ENCODE results near the gene CEBPE. TPM values are rescaled to one million over a fixed set of nuclear protein-coding genes. Genes with fewer than 3 reads are reported as not detected.

The CEBPE gene
- total and polyA plus RNA-seq, 2 donors (not counting 1 experiment from before 2014, with no cell fraction given): 0.37 to 0.45 TPM

- no peaks in the 10 kb centered on the region for H3K9me3 Mint-ChIP-seq (ENCODE audit: insufficient read depth)
- no peaks in the 10 kb centered on the region for H3K36me3 ChIP-seq (replicated peaks in 1 of 2; ENCODE audit: control extremely low read depth in 1 of 2, control insufficient read depth in 1 of 2, extremely low read depth in 1 of 2, insufficient read depth in 2 of 2, low read length in 1 of 2)
- no peaks in the 10 kb centered on the region for H3K4me1 Mint-ChIP-seq
- H3K27ac Mint-ChIP-seq: no peak overlapping the region
- TF ChIP-seq EZH2 (IDR thresholded peaks at IDR 0.05; ENCODE audit: borderline replicate concordance, insufficient read depth, low read depth, low read length, poor library complexity, severe bottlenecking): no peak
- no peak for TF ChIP-seq CTCF (IDR thresholded peaks at IDR 0.05)
- H4K20me1 ChIP-seq (ENCODE audit: control insufficient read depth, insufficient read depth, low read length, poor library complexity, severe bottlenecking): no peaks in the 10 kb centered on the region
- DNase-seq: no peak
- H2AFZ ChIP-seq (ENCODE audit: insufficient read depth, low read depth, low read length, poor library complexity, severe bottlenecking): no peak overlapping the region
- no peak overlapping the region for H3K27ac ChIP-seq (ENCODE audit: low read length in 2 of 2)
- intact Hi-C loops (cut with micrococcal nuclease): no loop called here
- no peaks in the 10 kb centered on the region for H3K9me3 ChIP-seq (ENCODE audit: control extremely low read depth in 1 of 3, control insufficient read depth in 2 of 3, insufficient read depth in 1 of 3, low read length in 2 of 3)
- no peak overlapping the region for H3K9ac ChIP-seq (ENCODE audit: low read length)
- 93% methylated on average over 3 of the region's 10 CpGs for WGBS (ENCODE audit: insufficient coverage)
- H3K79me2 ChIP-seq (ENCODE audit: control insufficient read depth, insufficient read depth, low read length): no peaks in the 10 kb centered on the region
- H3K4me2 ChIP-seq (replicated peaks; ENCODE audit: low read depth, low read length, poor library complexity, severe bottlenecking): no peak overlapping the region
- H3K27me3 Mint-ChIP-seq: peaks cover 12% of the 10 kb centered on the region
- no peaks in the 10 kb centered on the region for H3K27me3 ChIP-seq (replicated peaks in 1 of 4; ENCODE audit: control extremely low read depth in 1 of 4, control insufficient read depth in 3 of 4, insufficient read depth in 4 of 4, low read length in 3 of 4)
- no peak overlapping the region for H3K4me3 ChIP-seq (ENCODE audit: control extremely low read depth in 1 of 5, extremely low read depth in 1 of 5, insufficient read depth in 1 of 5, low read depth in 2 of 5, low read length in 4 of 5)
- POLR2A ChIA-PET: interaction anchor here (0.6 kb wide), 1 partner anchor 185 kb away, joined by 3 read pairs; no protein-coding TSS in a partner anchor
- no peaks in the 10 kb centered on the region for H3K4me1 ChIP-seq (ENCODE audit: control insufficient read depth in 2 of 2, insufficient read depth in 2 of 2, low read length in 2 of 2)
- H3K4me3 Mint-ChIP-seq: no peak overlapping the region
- ATAC-seq (ENCODE audit: low read depth): no peak
- CTCF ChIA-PET: no interaction called here
These were observed 36.0 kb upstream of the CEBPE start for GRCh38 chr14:23154964-23155587.

- no peaks in the 10 kb centered on the region for H4K20me1 ChIP-seq (ENCODE audit: control insufficient read depth, insufficient read depth, low read length, poor library complexity, severe bottlenecking)
- H3K79me2 ChIP-seq (ENCODE audit: control insufficient read depth, insufficient read depth, low read length): no peaks in the 10 kb centered on the region
- ATAC-seq (ENCODE audit: low read depth) (no peak), DNase-seq (no peak)
- H3K4me2 ChIP-seq (replicated peaks; ENCODE audit: low read depth, low read length, poor library complexity, severe bottlenecking): no peak overlapping the region
- ChIA-PET CTCF (no interaction called here), POLR2A (no interaction called here)
- no peak overlapping the region for H3K9ac ChIP-seq (ENCODE audit: low read length)
- Mint-ChIP-seq H3K4me1 (no peaks in the 10 kb centered on the region), H3K9me3 (ENCODE audit: insufficient read depth) (no peaks in the 10 kb centered on the region), H3K27ac (no peak overlapping the region), H3K4me3 (no peak overlapping the region), H3K27me3 (peaks cover 12% of the 10 kb centered on the region)
- no peaks in the 10 kb centered on the region for H3K4me1 ChIP-seq (ENCODE audit: control insufficient read depth in 2 of 2, insufficient read depth in 2 of 2, low read length in 2 of 2)
- H3K27ac ChIP-seq (ENCODE audit: low read length in 2 of 2): no peak overlapping the region
- WGBS (ENCODE audit: insufficient coverage): 82% methylated on average over 23 of the region's 28 CpGs
- H3K27me3 ChIP-seq (replicated peaks in 1 of 4; ENCODE audit: control extremely low read depth in 1 of 4, control insufficient read depth in 3 of 4, insufficient read depth in 4 of 4, low read length in 3 of 4): no peaks in the 10 kb centered on the region
- no peak overlapping the region for H2AFZ ChIP-seq (ENCODE audit: insufficient read depth, low read depth, low read length, poor library complexity, severe bottlenecking)
- TF ChIP-seq EZH2 (IDR thresholded peaks at IDR 0.05; ENCODE audit: borderline replicate concordance, insufficient read depth, low read depth, low read length, poor library complexity, severe bottlenecking) (no peak), CTCF (IDR thresholded peaks at IDR 0.05) (no peak)
- intact Hi-C loops (cut with micrococcal nuclease): no loop called here
- no peaks in the 10 kb centered on the region for H3K9me3 ChIP-seq (ENCODE audit: control extremely low read depth in 1 of 3, control insufficient read depth in 2 of 3, insufficient read depth in 1 of 3, low read length in 2 of 3)
- H3K4me3 ChIP-seq (ENCODE audit: control extremely low read depth in 1 of 5, extremely low read depth in 1 of 5, insufficient read depth in 1 of 5, low read depth in 2 of 5, low read length in 4 of 5): no peak overlapping the region
- H3K36me3 ChIP-seq (replicated peaks in 1 of 2; ENCODE audit: control extremely low read depth in 1 of 2, control insufficient read depth in 1 of 2, extremely low read depth in 1 of 2, insufficient read depth in 2 of 2, low read length in 1 of 2): no peaks in the 10 kb centered on the region
These were observed 35.1 kb upstream of the CEBPE start for GRCh38 chr14:23153851-23154796.

Measured in B cell (primary cell).